RWPE1 (cell line): ENCODE results near the gene TRAPPC12.

Source experiments
- CTCF ChIA-PET: fragments of 350-600 bp; sonication (Branson Sonifier 250); formaldehyde crosslinking; extraction: SDS; loops from one replicate; lab custom pipeline; 2021; lab: Yijun Ruan, JAX
- POLR2A ChIA-PET: fragments of 400-600 bp; formaldehyde crosslinking; extraction: SDS; loops from one replicate; lab custom pipeline; 2020; ENCODE audit warnings: antibody characterized with exemption; ENCODE audit not compliant: low non-redundant PET; lab: Yijun Ruan, JAX
- DNase-seq: peaks from one replicate; pipeline ENCODE4 v3.0.0; 2012; ENCODE audit warnings: low spot score
- H3K27ac ChIP-seq: fragments of 450-650 bp; 2 replicates; pipeline ENCODE4 v1.5.1; 2017
- CTCF ChIP-seq: fragments of 450-650 bp; conservative IDR thresholded peaks from 2 replicates; pipeline ENCODE4 v1.5.1; 2017; ENCODE audit warnings: low read depth, mild to moderate bottlenecking

TRAPPC12 gene

GRCh38 chr2:3500326-3500899 is 120.9 kb downstream of the TRAPPC12 start:
- no peak for TF ChIP-seq CTCF
- CTCF ChIA-PET = no interaction called here
- POLR2A ChIA-PET = no interaction called here
- no peak for DNase-seq
- no peak overlapping the region for H3K27ac ChIP-seq

GRCh38 chr2:3503046-3503445 is 123.6 kb downstream of the TRAPPC12 start:
- no peak overlapping the region for H3K27ac ChIP-seq
- POLR2A ChIA-PET = interaction anchor here (0.7 kb wide), 1 partner anchor 9 kb away, joined by 11 read pairs; no protein-coding TSS in a partner anchor
- CTCF ChIA-PET = no interaction called here
- TF ChIP-seq CTCF = no peak
- no peak for DNase-seq

GRCh38 chr2:3503483-3503882 is 124.0 kb downstream of the TRAPPC12 start:
- ChIA-PET CTCF (no interaction called here), POLR2A (no interaction called here)
- DNase-seq = no peak
- no peak for TF ChIP-seq CTCF
- peak overlapping the region; percentile 32 for H3K27ac ChIP-seq

- ChIA-PET POLR2A (no interaction called here), CTCF (no interaction called here)
- DNase-seq = no peak
- H3K27ac ChIP-seq = no peak overlapping the region
- TF ChIP-seq CTCF = no peak
Observed at GRCh38 chr2:3504741-3505140, 125.2 kb downstream of the TRAPPC12 start.

GRCh38 chr2:3505771-3506170 is 126.3 kb downstream of the TRAPPC12 start:
- ChIA-PET POLR2A (no interaction called here), CTCF (no interaction called here)
- TF ChIP-seq CTCF = no peak
- DNase-seq = no peak
- H3K27ac ChIP-seq = no peak overlapping the region

- H3K27ac ChIP-seq = no peak overlapping the region
- ChIA-PET CTCF (interaction anchor here (0.6 kb wide), 1 partner anchor 55 kb away, joined by 3 read pairs; no protein-coding TSS in a partner anchor), POLR2A (no interaction called here)
- no peak for TF ChIP-seq CTCF
- DNase-seq = no peak
Observed at GRCh38 chr2:3512086-3512485, 132.6 kb downstream of the TRAPPC12 start.
